ENCODE data around the gene CTNNB1.

CTNNB1 gene

DNA sequence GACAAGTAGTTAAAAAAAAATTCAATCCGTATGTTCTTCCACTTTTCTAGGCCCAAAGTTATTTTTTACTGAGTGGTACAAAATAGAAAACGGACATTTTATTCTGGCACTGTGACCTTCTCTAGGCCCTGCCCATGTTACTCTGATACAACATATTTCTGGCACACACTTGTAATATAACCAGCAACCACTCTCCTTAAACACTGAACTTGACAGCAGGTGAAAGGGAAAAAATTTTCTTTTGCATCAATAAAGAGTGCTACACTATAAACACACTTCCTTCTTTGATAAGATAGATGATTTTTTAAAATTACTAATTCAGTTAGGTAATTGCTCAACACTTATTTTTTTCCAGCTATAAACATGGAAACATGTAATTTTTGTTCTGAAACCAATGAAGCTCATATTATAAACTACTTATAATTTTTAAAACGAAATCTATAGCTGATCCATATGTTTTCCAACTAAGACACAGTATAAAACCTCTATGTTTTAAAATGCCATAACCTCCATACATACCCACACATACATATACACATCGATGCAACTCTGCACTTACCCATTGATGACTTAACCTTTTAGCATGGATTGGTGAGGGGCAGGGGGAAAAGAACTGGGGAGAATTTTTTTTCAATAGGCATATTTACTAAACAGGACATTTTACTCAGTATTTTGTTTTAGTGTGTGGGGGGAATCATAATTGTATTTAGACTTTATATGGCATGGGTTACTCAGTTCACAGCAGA, 5.3 kb upstream of the CTNNB1 start:
- DNase-seq = no peak

GRCh38 chr3:41194701-41195100, 4.6 kb upstream of the CTNNB1 start:
- DNase-seq = no peak

DNA sequence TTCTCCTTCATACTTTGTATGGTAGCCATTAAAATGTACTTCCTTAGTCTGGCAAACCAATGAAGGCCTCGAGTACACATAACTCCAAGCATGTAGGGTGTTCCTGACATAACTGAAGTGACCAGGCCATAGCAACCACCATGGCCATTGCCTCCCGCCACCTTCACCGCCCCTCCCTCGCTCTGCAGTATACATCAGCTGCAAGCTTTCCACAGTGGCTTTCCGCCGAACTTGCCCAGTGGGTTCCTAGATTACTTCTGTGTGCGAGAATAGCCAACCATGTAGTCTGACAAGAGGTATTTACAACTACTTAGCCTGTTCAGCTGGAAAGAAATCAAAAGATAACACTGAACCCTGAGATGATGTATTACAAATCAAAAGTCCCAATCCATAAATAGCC, 3.4 kb upstream of the CTNNB1 start:
- no peak for DNase-seq

GRCh38 chr3:41196499-41197410, 2.5 kb upstream of the CTNNB1 start:
- no peak for DNase-seq

- no peak for DNase-seq
Observed at GRCh38 chr3:41198046-41198445, 1.3 kb upstream of the CTNNB1 start.

- no peak for DNase-seq
Observed at GRCh38 chr3:41198526-41198925, 779 bp upstream of the CTNNB1 start.

- peak; percentile 15 for DNase-seq
Observed at GRCh38 chr3:41199866-41200668, 762 bp downstream of the CTNNB1 start.

DNA sequence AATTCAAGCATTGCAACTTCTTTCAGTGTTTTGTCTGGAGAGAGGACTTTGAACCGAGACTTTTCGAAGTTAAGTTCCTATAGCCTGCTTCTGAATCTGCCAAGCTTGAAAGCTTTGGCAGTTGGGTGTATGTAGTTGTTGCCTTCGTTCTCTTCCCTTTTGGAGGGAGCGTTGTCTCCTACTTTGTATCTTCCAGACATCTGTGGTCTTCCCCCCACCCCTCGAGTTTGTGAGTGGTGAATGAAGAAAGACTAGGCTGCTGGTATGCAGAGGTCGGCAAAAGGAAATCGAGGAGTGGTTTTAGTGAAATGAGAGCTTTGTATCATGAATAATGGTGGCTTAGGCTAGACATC, 1.3 kb downstream of the CTNNB1 start:
- DNase-seq = no peak

- no peak for DNase-seq
Observed at GRCh38 chr3:41202075-41202833, 2.9 kb downstream of the CTNNB1 start.

DNA sequence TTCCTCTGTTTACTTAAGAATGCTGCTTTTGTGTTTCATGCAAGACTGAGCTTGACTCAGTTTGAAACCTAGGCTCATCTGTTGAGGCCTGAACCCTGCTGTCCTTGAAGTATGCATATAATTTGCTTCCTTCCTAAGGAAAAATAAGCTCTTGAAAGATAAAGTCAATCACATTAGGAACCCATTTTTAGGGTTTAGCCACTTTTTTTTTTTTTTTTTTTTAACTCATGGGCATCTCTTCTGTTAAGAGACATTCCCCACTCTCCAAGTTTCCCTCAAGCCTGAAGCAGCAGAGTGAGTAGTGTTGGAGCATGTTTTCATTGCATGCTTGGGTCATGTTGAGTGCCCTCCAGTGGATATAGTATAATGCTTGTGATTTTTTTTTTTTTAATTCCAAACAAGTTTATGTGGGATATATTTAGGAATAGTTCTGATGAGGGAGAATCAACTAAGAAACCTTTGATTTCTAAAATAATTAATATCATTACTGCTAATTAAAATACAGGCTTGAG, 3.6 kb downstream of the CTNNB1 start:
- no peak for DNase-seq

GRCh38 chr3:41204369-41204768, 5.1 kb downstream of the CTNNB1 start:
- DNase-seq = no peak

GRCh38 chr3:41205591-41205990, 6.3 kb downstream of the CTNNB1 start:
- DNase-seq = no peak

DNA sequence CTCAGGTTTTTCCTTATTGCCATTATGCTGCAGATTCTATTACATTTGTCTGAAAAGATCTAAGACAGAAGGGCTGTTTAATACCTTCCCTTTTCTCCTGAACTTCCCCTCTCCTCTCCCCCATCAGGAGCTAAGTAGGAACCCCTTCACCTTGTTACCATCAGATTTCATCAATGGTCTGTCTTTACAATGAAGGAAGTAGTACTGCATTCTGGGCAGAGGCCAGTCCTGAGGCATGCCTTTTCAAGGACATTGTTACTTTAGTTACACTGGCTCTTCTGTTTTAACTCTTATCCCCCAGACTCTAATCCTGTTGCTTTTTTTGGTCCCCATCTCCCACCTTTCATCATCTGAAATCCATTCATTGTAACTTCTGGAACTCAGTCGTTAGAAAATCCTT, 8.1 kb downstream of the CTNNB1 start:
- no peak for DNase-seq

GRCh38 chr3:41208507-41209220, 9.4 kb downstream of the CTNNB1 start:
- no peak for DNase-seq

DNA sequence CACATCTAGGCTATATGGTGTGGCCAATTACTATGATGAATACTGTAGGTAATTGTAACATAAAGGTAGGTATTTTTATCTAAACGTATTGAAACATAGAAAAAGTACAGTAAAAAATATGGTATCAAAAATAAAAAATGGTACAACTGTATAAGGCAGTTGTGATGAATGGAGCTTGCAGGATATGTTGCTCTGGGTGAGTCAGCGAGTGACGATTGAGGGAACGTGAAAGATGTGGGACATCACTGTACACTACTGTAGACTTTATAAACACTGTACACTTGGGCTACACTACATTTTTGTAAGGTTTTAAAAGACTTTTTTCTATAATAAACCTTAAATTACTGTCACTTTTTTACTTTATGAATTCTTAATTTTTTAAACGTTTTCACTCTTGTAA, 10.3 kb downstream of the CTNNB1 start:
- DNase-seq = no peak

DNA sequence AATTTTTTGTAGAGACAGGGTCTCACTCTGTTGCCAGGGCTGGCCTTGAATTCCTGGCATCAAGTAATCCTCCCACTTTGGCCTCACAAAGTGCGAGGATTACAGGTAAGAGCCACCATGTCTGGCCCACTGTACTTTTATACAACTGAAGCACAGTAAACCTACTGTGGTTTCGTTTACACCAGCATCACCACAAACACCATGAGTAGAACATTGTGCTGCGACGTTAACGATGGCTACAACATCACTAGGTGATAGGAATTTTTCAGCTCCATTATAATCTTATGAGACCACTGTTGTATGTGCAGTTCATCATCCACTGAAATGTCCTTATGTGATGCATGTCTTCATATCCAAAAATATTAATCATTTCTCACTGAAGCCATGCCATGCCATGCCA, 11.7 kb downstream of the CTNNB1 start:
- no peak for DNase-seq

DNA sequence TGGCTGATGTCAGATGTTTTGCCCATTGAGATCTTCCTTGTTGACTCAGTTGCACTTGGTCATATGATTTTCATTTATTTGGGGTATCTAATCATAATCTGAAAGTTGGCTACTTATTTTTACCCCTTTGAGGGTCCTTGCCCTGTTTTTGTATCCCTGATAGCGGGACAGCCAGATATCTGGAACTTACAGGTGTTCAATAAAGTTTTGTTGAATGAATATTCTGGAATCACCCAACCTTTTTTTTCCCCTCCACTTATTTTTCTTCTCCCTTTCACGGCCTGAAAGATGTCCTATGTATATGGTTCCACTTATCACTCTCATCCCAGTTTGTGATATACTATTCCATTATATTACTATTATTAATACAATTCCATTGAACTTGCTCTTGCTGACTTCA, 12.8 kb downstream of the CTNNB1 start:
- no peak for DNase-seq

GRCh38 chr3:41213588-41213987, 14.3 kb downstream of the CTNNB1 start:
- DNase-seq = no peak

- DNase-seq = no peak
Observed at GRCh38 chr3:41216422-41216821, 17.1 kb downstream of the CTNNB1 start.

DNA sequence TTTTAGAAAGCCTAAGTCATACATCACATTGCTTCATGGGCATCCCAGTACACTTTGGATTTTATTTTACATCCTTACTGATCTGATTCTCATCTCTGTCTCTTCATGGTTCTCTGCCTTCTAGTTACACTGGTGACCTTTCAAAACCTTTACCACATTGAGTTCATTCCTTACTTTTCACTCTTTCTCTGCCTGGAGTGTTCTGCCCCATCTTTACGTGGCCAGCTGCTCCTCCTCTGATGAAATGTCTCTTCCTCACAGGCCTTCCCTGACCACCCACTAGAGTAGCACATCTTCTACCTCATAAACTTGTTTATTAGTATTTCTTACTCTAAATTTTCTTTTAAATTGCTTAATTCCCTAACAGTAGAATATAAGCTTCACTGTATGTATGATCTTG, 17.7 kb downstream of the CTNNB1 start:
- DNase-seq = no peak

DNA sequence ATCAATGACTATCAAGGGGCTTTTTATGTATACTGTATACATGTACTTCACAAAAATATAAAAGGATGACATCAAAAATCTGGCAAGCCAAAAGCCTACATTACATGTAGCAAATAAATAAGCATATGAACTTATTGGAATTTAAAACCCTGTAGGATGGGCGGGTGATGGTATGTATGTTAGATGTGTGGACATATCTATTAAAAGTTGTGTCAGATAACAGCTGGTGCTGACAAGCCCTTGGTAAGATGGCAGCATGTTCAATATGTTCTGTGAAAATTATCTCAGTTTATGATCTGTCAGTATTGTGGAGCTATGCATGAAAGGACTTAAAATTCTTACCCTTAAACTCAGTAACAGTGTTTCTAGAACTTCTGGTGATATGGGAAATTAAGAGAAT, 20.1 kb downstream of the CTNNB1 start:
- no peak for DNase-seq
